PC-3 (cell line): ENCODE data around the gene GADD45G. TPM values are rescaled to one million over a fixed set of nuclear protein-coding genes. Genes with fewer than 3 reads are reported as not detected.

Source experiments
- ATAC-seq: fragments of 200-7000 bp; cut with Tn5 transposase; 2 replicates; pipeline ENCODE4 v1.9.1; 2020; ENCODE audit warnings: mild to moderate bottlenecking, moderate library complexity
- BruUV-seq: library from RNA; stranded (reverse); fragments of 400-500 nt; replicated peaks from 2 replicates; lab custom pipeline; 2021; lab: Mats Ljungman, UMichigan
- CTCF ChIA-PET: fragments of 300-600 bp; sonication (Branson Sonifier 250); formaldehyde crosslinking; loops from one replicate; lab custom pipeline; 2022; ENCODE audit warnings: antibody characterized with exemption; lab: Charles Lee
- POLR2A ChIA-PET: fragments of 300-600 bp; sonication (Branson Sonifier 250); formaldehyde crosslinking; loops from one replicate; lab custom pipeline; 2022; ENCODE audit warnings: antibody characterized with exemption; ENCODE audit not compliant: unreplicated experiment; lab: Charles Lee
- DNase-seq: peaks from one replicate; pipeline ENCODE4 v3.0.0-alpha.2; 2015
- H2AFZ ChIP-seq: fragments of 300-600 bp; sonication (generic); 2 replicates; pipeline ENCODE4 v1.6.0; 2016; ENCODE audit warnings: antibody characterized with exemption, low read length
- H3F3A ChIP-seq: fragments of 300-600 bp; sonication (generic); one replicate; pipeline ENCODE4 v1.6.0; 2017; ENCODE audit warnings: antibody characterized with exemption, low read length, control low read depth, mild to moderate bottlenecking; ENCODE audit not compliant: unreplicated experiment
- H3K27ac ChIP-seq: fragments of 300-600 bp; sonication (generic); 2 replicates; pipeline ENCODE4 v1.5.1; 2016; ENCODE audit warnings: mild to moderate bottlenecking, low read length
- H3K27me3 ChIP-seq: fragments of 300-600 bp; sonication (generic); 2 replicates; pipeline ENCODE4 v1.6.1; 2016; ENCODE audit warnings: low read length, mixed read lengths
- H3K36me3 ChIP-seq: fragments of 300-600 bp; sonication (generic); 2 replicates; pipeline ENCODE4 v1.6.1; 2016; ENCODE audit warnings: low read depth, mixed run types, low read length, mixed read lengths
- H3K4me1 ChIP-seq: fragments of 300-600 bp; sonication (generic); 2 replicates; pipeline ENCODE4 v1.5.1; 2016; ENCODE audit warnings: low read length; ENCODE audit not compliant: insufficient read depth
- H3K4me2 ChIP-seq: fragments of 300-600 bp; sonication (generic); 2 replicates; pipeline ENCODE4 v1.6.0; 2016; ENCODE audit warnings: low read length
- H3K4me3 ChIP-seq: fragments of 300-600 bp; sonication (generic); 2 replicates; pipeline ENCODE4 v1.5.1; 2016; ENCODE audit warnings: mild to moderate bottlenecking, low read length, mixed read lengths
- H3K79me2 ChIP-seq: fragments of 300-600 bp; sonication (generic); 2 replicates; pipeline ENCODE4 v1.6.1; 2017; ENCODE audit warnings: low read length, mixed read lengths
- H3K9ac ChIP-seq: fragments of 300-600 bp; sonication (generic); 2 replicates; pipeline ENCODE4 v1.6.0; 2016; ENCODE audit warnings: mild to moderate bottlenecking, low read length
- H3K9me2 ChIP-seq: fragments of 300-600 bp; sonication (generic); replicated peaks from 2 replicates; pipeline ENCODE4 v1.6.1; 2016; ENCODE audit warnings: mixed run types, low read length, mixed read lengths
- H3K9me3 ChIP-seq: fragments of 300-600 bp; sonication (generic); 2 replicates; pipeline ENCODE4 v1.6.1; 2016; ENCODE audit warnings: low read length, mixed read lengths
- H4K20me1 ChIP-seq: fragments of 300-600 bp; sonication (generic); 2 replicates; pipeline ENCODE4 v1.6.1; 2016; ENCODE audit warnings: low read length, mixed read lengths
- CTCF ChIP-seq: fragments of 300-600 bp; sonication (generic); conservative IDR thresholded peaks from 2 replicates; pipeline ENCODE4 v1.5.1; 2017; ENCODE audit warnings: antibody characterized with exemption, low read depth, mild to moderate bottlenecking, low read length
- EZH2 ChIP-seq: fragments of 300-600 bp; sonication (generic); IDR thresholded peaks from one replicate; pipeline ENCODE4 v1.6.1; 2017; ENCODE audit warnings: antibody characterized with exemption, mild to moderate bottlenecking, low read length; ENCODE audit not compliant: unreplicated experiment
- EZH2phosphoT487 ChIP-seq: fragments of 300-600 bp; sonication (generic); IDR thresholded peaks from 2 replicates; pipeline ENCODE4 v1.6.1; 2018; ENCODE audit warnings: mild to moderate bottlenecking, antibody characterized with exemption, low read length, borderline replicate concordance
- intact Hi-C: fragments of 100-400 bp; cut with micrococcal nuclease; formaldehyde crosslinking; loops from 2 replicates; pipeline ENCODE4 v1.9.0; 2023
- total RNA-seq: library from RNA; depleted of rRNA; stranded (reverse); fragments of >200 nt; gene quantifications from 2 replicates; pipeline ENCODE4 v1.2.3, GENCODE V29; 2014

Gene GADD45G
- total RNA-seq, 1 experiment from 2014 or later, result 2.1 TPM

- CTCF ChIA-PET, result interaction anchor here (0.6 to 1.0 kb wide), 5 partner anchors 25 to 499 kb away, joined by 3 to 8 read pairs (median 4); no protein-coding TSS in a partner anchor
- Histone ChIP-seq H3K9ac (no peak overlapping the region), H3K4me3 (peak overlapping the region; percentile 32; the same call in 1 of the 2 replicates)
Measured at GRCh38 chr9:89602978-89603766, 1.6 kb upstream of the GADD45G start.

GRCh38 chr9:89603767-89604665, 796 bp upstream of the GADD45G start:
- ATAC-seq (no peak), DNase-seq (no peak)
- Histone ChIP-seq H3K9me2 (no peaks in the 10 kb centered on the region), H4K20me1 (no peaks in the 10 kb centered on the region), H3F3A (no peaks in the 10 kb centered on the region), H2AFZ (no peak overlapping the region), H3K4me3 (peak overlapping the region; percentile 32; the same call in 1 of the 2 replicates), H3K4me2 (peak overlapping the region; percentile 93), H3K27ac (no peak overlapping the region), H3K79me2 (no peaks in the 10 kb centered on the region), H3K9me3 (no peaks in the 10 kb centered on the region), H3K4me1 (peaks cover 18% of the 10 kb centered on the region), H3K9ac (no peak overlapping the region), H3K27me3 (peaks cover 30% of the 10 kb centered on the region), H3K36me3 (no peaks in the 10 kb centered on the region)
- no TSS peak for BruUV-seq
- no peak for TF ChIP-seq CTCF
- no peak for TF ChIP-seq EZH2phosphoT487
- no peak for TF ChIP-seq EZH2
- intact Hi-C loops, result loop anchor here (1.0 kb wide), 1 partner anchor 498 kb away; no protein-coding TSS in a partner anchor
- CTCF ChIA-PET, result no interaction called here
- POLR2A ChIA-PET, result no interaction called here

More at GRCh38 chr9:89602978-89603766, 1.6 kb upstream of the GADD45G start:
- peak overlapping the region; percentile 93 for H3K4me2 ChIP-seq
- H4K20me1 ChIP-seq, result no peaks in the 10 kb centered on the region
- H3K36me3 ChIP-seq, result no peaks in the 10 kb centered on the region
- ATAC-seq (peak; percentile 8; the same call in 1 of the 2 replicates), DNase-seq (peak; percentile 79)
- POLR2A ChIA-PET, result no interaction called here
- H3K9me2 ChIP-seq, result no peaks in the 10 kb centered on the region
- TF ChIP-seq EZH2 (no peak), EZH2phosphoT487 (no peak), CTCF (peak; percentile 82)
- H3F3A ChIP-seq, result no peaks in the 10 kb centered on the region
- H3K27me3 ChIP-seq, result peaks cover 30% of the 10 kb centered on the region
- H3K9me3 ChIP-seq, result no peaks in the 10 kb centered on the region
- intact Hi-C loops, result loop anchor here (1.0 kb wide), 1 partner anchor 499 kb away; no protein-coding TSS in a partner anchor
- H3K27ac ChIP-seq, result no peak overlapping the region
- H3K4me1 ChIP-seq, result peaks cover 18% of the 10 kb centered on the region
- no TSS peak for BruUV-seq
- H2AFZ ChIP-seq, result peak overlapping the region; percentile 17; the same call in 1 of the 2 replicates
- H3K79me2 ChIP-seq, result no peaks in the 10 kb centered on the region
